Posterior vena cava (tissue), 2 donors: ENCODE measurements around the gene SAG. TPM values are rescaled to one million over a fixed set of nuclear protein-coding genes. Genes with fewer than 3 reads are reported as not detected.
A peak's percentile ranks its signal among the peaks of the same experiment; 100 is the strongest.

Experiments used
- DNase-seq: peaks from one replicate; pipeline ENCODE4 v3.0.0-alpha.2; 2020; ENCODE audit warnings: low spot score
- intact Hi-C, 2 donors: fragments of 100-400 bp; cut with DNase I; formaldehyde crosslinking; loops; one replicate each; pipeline versions ENCODE4 v1.14.1 to v1.14.2; 2022 to 2023
- total RNA-seq, 2 donors: library from RNA; stranded (reverse); fragmentation: NEBNext Ultra II Directional; extraction: Animal tissue kit (Norgen Biotek cat#: 25700); gene quantifications; one replicate each; pipeline ENCODE4 v1.2.1, GENCODE V29; 2021
- donor health status: DM: yes; HTN: yes; CAD: no.
- donor health status: DM: yes; HTN: yes; CAD: no.

Gene SAG
- total RNA-seq, 2 donors from 2014 or later: not detected

GRCh38 chr2:233387667-233388528 is 80.3 kb downstream of the SAG start:
- peak; percentile 95 for DNase-seq
- intact Hi-C loops: no loop called here

DNA sequence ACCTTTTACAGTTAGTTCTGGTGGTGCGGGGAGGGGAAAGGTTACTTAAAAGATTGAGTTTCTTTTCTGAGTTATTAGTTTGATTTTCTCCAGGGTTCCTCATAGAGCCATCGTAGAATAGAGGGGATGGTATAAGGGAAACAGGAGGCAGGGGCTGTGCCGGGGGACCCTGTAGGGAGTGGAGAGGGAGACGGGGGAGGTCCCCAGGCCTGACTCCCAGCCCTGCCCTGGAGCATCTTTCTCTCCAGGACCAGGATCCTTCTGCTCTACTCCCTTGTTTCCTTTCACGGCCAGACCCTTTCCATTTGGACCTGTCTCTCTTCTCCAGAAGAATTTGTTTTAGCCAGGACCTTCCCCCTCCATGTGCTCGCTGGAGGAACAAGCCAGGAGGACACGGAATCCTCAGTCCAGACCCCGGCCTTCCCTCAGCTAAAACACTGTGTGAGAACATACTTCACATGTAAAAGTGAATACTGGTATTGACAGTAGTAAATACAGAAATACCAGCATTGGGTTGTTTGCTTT is 82.0 kb downstream of the SAG start:
- intact Hi-C loops: no loop called here
- no peak for DNase-seq

DNA sequence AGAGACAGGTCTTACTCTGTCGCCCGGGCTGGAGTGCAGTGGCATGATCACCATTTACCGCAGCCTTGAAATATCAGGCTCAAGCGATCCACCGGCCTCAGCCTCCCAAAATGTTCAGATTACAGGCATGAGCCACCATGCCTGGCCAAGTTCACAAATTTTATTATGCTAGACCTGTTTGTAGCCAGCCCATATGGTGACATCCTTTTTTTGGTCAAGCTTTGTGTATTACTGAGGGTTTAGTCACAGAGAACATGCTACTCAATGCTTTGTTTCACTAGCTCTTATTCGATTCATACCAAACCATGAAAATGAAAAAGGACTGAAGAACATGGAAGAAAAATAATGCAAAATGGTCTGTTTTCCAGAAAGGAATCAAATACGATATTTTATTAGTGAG is 88.1 kb downstream of the SAG start:
- intact Hi-C loops: no loop called here
- no peak for DNase-seq

Other genes with a start within 250 kb of the SAG start
- gene INPP5D, start 247.5 kb upstream of the SAG start, total RNA-seq: 10 to 100 TPM; 14.0 to 19.9 TPM
- 10 to 100 TPM; 19.9 to 22.8 TPM for gene ATG16L1, start 56.1 kb upstream of the SAG start, total RNA-seq
- gene DGKD, start 46.7 kb downstream of the SAG start, total RNA-seq: 10 to 100 TPM; 38.1 to 40.3 TPM